GM19043 (cell line): ENCODE data around the gene ACSF3.
"Not testable (repeated sequence)": the region's sequence is repeated elsewhere in the genome, so short reads cannot be mapped to it uniquely, and the experiment has no call there.

ENCODE experiments used
- ATAC-seq: cut with Tn5 transposase; IDR thresholded peaks from one replicate; pipeline ENCODE4 v1.9.1; 2021; ENCODE audit warnings: low read depth; ENCODE audit not compliant: unreplicated experiment

ACSF3 gene

GRCh38 chr16:89071686-89072547 lies 21.7 kb upstream of the ACSF3 start:
- no peak for ATAC-seq

GRCh38 chr16:89072548-89073130 lies 21.0 kb upstream of the ACSF3 start:
- no peak for ATAC-seq

- ATAC-seq = no peak
Measured at GRCh38 chr16:89073346-89074071, 20.1 kb upstream of the ACSF3 start.

GRCh38 chr16:89074072-89074674 lies 19.5 kb upstream of the ACSF3 start:
- ATAC-seq = not testable (repeated sequence)

GRCh38 chr16:89074803-89075688 lies 18.6 kb upstream of the ACSF3 start:
- ATAC-seq = no peak

- ATAC-seq = no peak
Measured at GRCh38 chr16:89076159-89076558, 17.5 kb upstream of the ACSF3 start.

GRCh38 chr16:89077076-89077475 lies 16.6 kb upstream of the ACSF3 start:
- ATAC-seq = no peak

GRCh38 chr16:89078172-89078571 lies 15.5 kb upstream of the ACSF3 start:
- no peak for ATAC-seq

GRCh38 chr16:89079434-89079980 lies 14.1 kb upstream of the ACSF3 start:
- ATAC-seq = no peak

- ATAC-seq = no peak
Measured at GRCh38 chr16:89080196-89080853, 13.3 kb upstream of the ACSF3 start.

GRCh38 chr16:89081556-89081955 lies 12.1 kb upstream of the ACSF3 start:
- no peak for ATAC-seq

- no peak for ATAC-seq
Measured at GRCh38 chr16:89084411-89084810, 9.2 kb upstream of the ACSF3 start.

GRCh38 chr16:89084814-89085612 lies 8.6 kb upstream of the ACSF3 start:
- no peak for ATAC-seq

- no peak for ATAC-seq
Measured at GRCh38 chr16:89085755-89086154, 7.9 kb upstream of the ACSF3 start.

- ATAC-seq = no peak
Measured at GRCh38 chr16:89087922-89088497, 5.6 kb upstream of the ACSF3 start.

- ATAC-seq = no peak
Measured at GRCh38 chr16:89089120-89089519, 4.5 kb upstream of the ACSF3 start.

- ATAC-seq = no peak
Measured at GRCh38 chr16:89090182-89090630, 3.4 kb upstream of the ACSF3 start.
